Measurements from ENCODE around the gene AK9. TPM values are rescaled to one million over a fixed set of nuclear protein-coding genes. Genes with fewer than 3 reads are reported as not detected.
"Not testable (repeated sequence)": the region's sequence is repeated elsewhere in the genome, so short reads cannot be mapped to it uniquely, and the experiment has no call there.

AK9 gene
- total RNA-seq (10 to 100 TPM; 10.8 to 12.5 TPM), polyA plus RNA-seq (10 to 100 TPM in 1 of 2 donors, 1 to 10 TPM in 1; 2.7 to 10.8 TPM)
- long read RNA-seq, donor 1, partial matches to known transcripts = 8 of 14 reads
- long read RNA-seq, donor 1, other reads (novel, unspliced or antisense) = 6 of 14 reads
- long read RNA-seq, donor 2, partial matches to known transcripts = 0 of 4 reads
- long read RNA-seq, donor 2, other reads (novel, unspliced or antisense) = 4 of 4 reads

GRCh38 chr6:109690737-109691621 is at the start of gene AK9, which contains the start of gene FIG4:
Gene AK9, minus strand, starts transcription at chr6:109691202. Its CDS starts 15,457 bp downstream, at chr6:109675745.
Gene FIG4, plus strand, starts transcription at chr6:109691296. Its CDS starts 140 bp downstream, at chr6:109691436.
- Histone ChIP-seq H3K4me1 (ENCODE audit: control insufficient read depth in 1 of 2, insufficient read depth in 2 of 2, low read length in 2 of 2) (peaks cover 0 to 2% of the 10 kb centered on the region in 2 donors), H3K36me3 (ENCODE audit: control insufficient read depth in 1 of 2, insufficient read depth in 2 of 2, low read length in 1 of 2) (no peaks in the 10 kb centered on the region), H3K27me3 (ENCODE audit: control insufficient read depth in 1 of 2, insufficient read depth in 2 of 2, low read length in 1 of 2) (no peaks in the 10 kb centered on the region), H3K4me3 (ENCODE audit: low read length in 2 of 2) (peak within 1 kb of the TSS; percentile 91 to 92), H3K9me3 (ENCODE audit: control insufficient read depth, low read length) (no peaks in the 10 kb centered on the region), H3K27ac (ENCODE audit: low read depth in 1 of 2, low read length in 2 of 2) (peak within 1 kb of the TSS; percentile 61 to 88)
- intact Hi-C loops (cut with DNase I) = loop anchor here (10.0 kb wide), 2 partner anchors 166 to 494 kb away; partner anchors contain the start of gene CDC40 (in 1 of the 2)
- peak; percentile 99 for ATAC-seq (ENCODE audit: low FRiP score)
- WGBS, 2 donors = 0% methylated on average over 45 to 47 of the region's 47 CpGs
- peak; percentile 97 for DNase-seq

DNA sequence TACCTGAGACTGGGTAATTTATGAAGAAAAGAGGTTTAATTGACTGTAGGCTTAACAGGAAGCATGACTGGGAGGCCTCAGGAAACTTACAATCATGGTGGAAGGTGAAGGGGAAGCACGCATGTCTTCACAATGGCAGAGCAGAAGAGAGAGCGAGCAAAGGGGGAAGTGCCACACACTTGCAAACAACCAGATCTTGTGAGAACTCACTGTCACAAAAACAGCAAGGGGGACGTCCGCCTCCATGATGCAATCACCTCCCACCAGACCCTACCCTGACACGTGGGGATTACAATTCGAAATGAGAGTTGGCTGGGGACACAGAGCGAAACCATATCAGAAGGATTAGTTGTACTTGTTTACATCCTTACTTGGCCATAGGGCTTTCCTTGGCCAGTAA is 49.8 kb upstream of the AK9 start:
- Histone ChIP-seq H3K27me3 (ENCODE audit: control insufficient read depth in 1 of 2, insufficient read depth in 2 of 2, low read length in 1 of 2) (no peaks in the 10 kb centered on the region), H3K27ac (ENCODE audit: low read depth in 1 of 2, low read length in 2 of 2) (no peak overlapping the region), H3K9me3 (ENCODE audit: control insufficient read depth, low read length) (no peaks in the 10 kb centered on the region), H3K4me3 (ENCODE audit: low read length in 2 of 2) (no peak overlapping the region), H3K4me1 (ENCODE audit: control insufficient read depth in 1 of 2, insufficient read depth in 2 of 2, low read length in 2 of 2) (no peaks in the 10 kb centered on the region), H3K36me3 (ENCODE audit: control insufficient read depth in 1 of 2, insufficient read depth in 2 of 2, low read length in 1 of 2) (peaks cover 9 to 11% of the 10 kb centered on the region in 2 donors)
- WGBS, 2 donors = 80 to 100% methylated on average over 6 to 7 of the region's 7 CpGs
- ATAC-seq (ENCODE audit: low FRiP score) = no peak
- no peak for DNase-seq
- intact Hi-C loops (cut with DNase I) = no loop called here

DNA sequence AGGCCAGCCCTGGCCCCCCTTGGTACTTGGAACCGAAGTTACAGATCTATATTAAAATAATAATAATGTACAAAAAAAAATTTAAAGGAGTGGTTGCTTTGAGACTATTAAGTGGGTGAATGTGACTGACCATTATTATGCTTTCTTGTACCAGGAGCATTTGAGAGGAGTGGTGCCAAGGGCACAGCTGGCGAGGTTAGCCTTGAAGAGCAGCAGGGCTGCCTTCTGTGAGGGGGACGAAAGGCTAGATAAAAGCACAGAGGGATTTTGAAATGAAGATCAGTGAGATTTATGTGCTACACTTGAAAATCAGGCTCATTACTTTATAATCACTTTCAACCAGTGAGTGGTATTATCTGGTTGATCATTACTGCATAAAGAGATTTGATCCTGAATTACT is 48.7 kb upstream of the AK9 start:
- Histone ChIP-seq H3K4me3 (ENCODE audit: low read length in 2 of 2) (no peak overlapping the region), H3K27ac (ENCODE audit: low read depth in 1 of 2, low read length in 2 of 2) (no peak overlapping the region), H3K27me3 (ENCODE audit: control insufficient read depth in 1 of 2, insufficient read depth in 2 of 2, low read length in 1 of 2) (no peaks in the 10 kb centered on the region), H3K4me1 (ENCODE audit: control insufficient read depth in 1 of 2, insufficient read depth in 2 of 2, low read length in 2 of 2) (no peaks in the 10 kb centered on the region), H3K9me3 (ENCODE audit: control insufficient read depth, low read length) (no peaks in the 10 kb centered on the region), H3K36me3 (ENCODE audit: control insufficient read depth in 1 of 2, insufficient read depth in 2 of 2, low read length in 1 of 2) (peaks cover 9 to 12% of the 10 kb centered on the region in 2 donors)
- intact Hi-C loops (cut with DNase I) = no loop called here
- DNase-seq (no peak), ATAC-seq (ENCODE audit: low FRiP score) (no peak)
- 85 to 89% methylated on average over 3 of the region's 3 CpGs for WGBS, 2 donors

DNA sequence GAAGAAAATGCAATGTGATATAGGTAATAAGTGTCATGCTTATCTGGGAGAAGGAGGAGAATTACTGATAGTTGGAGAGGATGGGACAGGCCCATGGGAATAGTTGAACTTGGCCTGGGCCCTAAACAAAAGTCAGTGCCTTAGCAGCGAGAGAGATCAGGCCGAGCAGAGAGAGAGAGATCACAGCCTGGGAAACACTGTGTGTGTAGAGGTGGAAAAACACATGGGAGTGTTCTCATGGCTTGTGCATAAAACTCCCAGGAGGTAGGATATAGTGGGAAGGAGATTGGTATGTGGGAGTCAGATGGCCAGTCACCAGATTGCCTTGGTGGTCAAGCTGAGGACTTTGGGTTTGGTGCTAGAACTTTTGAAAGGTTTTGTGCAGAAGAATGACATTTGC is 47.7 kb upstream of the AK9 start:
- ATAC-seq (ENCODE audit: low FRiP score) = no peak
- Histone ChIP-seq H3K9me3 (ENCODE audit: control insufficient read depth, low read length) (no peaks in the 10 kb centered on the region), H3K4me3 (ENCODE audit: low read length in 2 of 2) (no peak overlapping the region), H3K27ac (ENCODE audit: low read depth in 1 of 2, low read length in 2 of 2) (no peak overlapping the region), H3K36me3 (ENCODE audit: control insufficient read depth in 1 of 2, insufficient read depth in 2 of 2, low read length in 1 of 2) (peaks cover 5 to 10% of the 10 kb centered on the region in 2 donors), H3K4me1 (ENCODE audit: control insufficient read depth in 1 of 2, insufficient read depth in 2 of 2, low read length in 2 of 2) (no peaks in the 10 kb centered on the region), H3K27me3 (ENCODE audit: control insufficient read depth in 1 of 2, insufficient read depth in 2 of 2, low read length in 1 of 2) (no peaks in the 10 kb centered on the region)
- DNase-seq = no peak
- intact Hi-C loops (cut with DNase I) = no loop called here
- WGBS, 2 donors = 85 to 88% methylated on average over 2 of the region's 2 CpGs

DNA sequence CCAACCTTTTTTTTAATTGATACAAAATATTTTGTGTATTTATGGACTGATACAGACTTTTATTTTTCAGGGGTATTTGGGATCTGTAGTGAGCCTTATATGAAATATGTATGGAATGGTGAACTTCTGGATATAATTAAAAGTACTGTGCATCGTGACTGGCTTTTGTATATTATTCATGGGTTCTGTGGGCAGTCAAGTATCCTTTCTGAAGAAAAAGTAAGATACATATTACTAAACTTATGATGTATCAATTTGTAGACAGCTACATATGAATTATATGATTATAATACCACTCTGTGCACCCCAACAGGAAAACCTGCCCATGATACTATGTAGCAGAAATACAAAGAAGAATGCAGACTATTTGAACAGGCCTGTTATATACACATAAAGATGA is 47.3 kb upstream of the AK9 start:
- H3K27ac ChIP-seq (ENCODE audit: low read depth in 1 of 2, low read length in 2 of 2) = no peak overlapping the region
- no peaks in the 10 kb centered on the region for H3K4me1 ChIP-seq (ENCODE audit: control insufficient read depth in 1 of 2, insufficient read depth in 2 of 2, low read length in 2 of 2)
- no peak overlapping the region for H3K4me3 ChIP-seq (ENCODE audit: low read length in 2 of 2)
- ATAC-seq (ENCODE audit: low FRiP score) (no peak), DNase-seq (no peak)
- intact Hi-C loops (cut with DNase I) = no loop called here
- H3K36me3 ChIP-seq (ENCODE audit: control insufficient read depth in 1 of 2, insufficient read depth in 2 of 2, low read length in 1 of 2) = peaks cover 5 to 8% of the 10 kb centered on the region in 2 donors
- no peaks in the 10 kb centered on the region for H3K27me3 ChIP-seq (ENCODE audit: control insufficient read depth in 1 of 2, insufficient read depth in 2 of 2, low read length in 1 of 2)
- no peaks in the 10 kb centered on the region for H3K9me3 ChIP-seq (ENCODE audit: control insufficient read depth, low read length)
- 85 to 89% methylated on average over 1 of the region's 1 CpG for WGBS, 2 donors

- WGBS, 2 donors = 81 to 94% methylated on average over 1 of the region's 1 CpG
- Histone ChIP-seq H3K27me3 (ENCODE audit: control insufficient read depth in 1 of 2, insufficient read depth in 2 of 2, low read length in 1 of 2) (no peaks in the 10 kb centered on the region), H3K27ac (ENCODE audit: low read depth in 1 of 2, low read length in 2 of 2) (no peak overlapping the region), H3K4me1 (ENCODE audit: control insufficient read depth in 1 of 2, insufficient read depth in 2 of 2, low read length in 2 of 2) (no peaks in the 10 kb centered on the region), H3K4me3 (ENCODE audit: low read length in 2 of 2) (no peak overlapping the region), H3K36me3 (ENCODE audit: control insufficient read depth in 1 of 2, insufficient read depth in 2 of 2, low read length in 1 of 2) (peaks cover 7 to 8% of the 10 kb centered on the region in 2 donors), H3K9me3 (ENCODE audit: control insufficient read depth, low read length) (no peaks in the 10 kb centered on the region)
- no peak for ATAC-seq (ENCODE audit: low FRiP score)
- intact Hi-C loops (cut with DNase I) = no loop called here
- DNase-seq = no peak
Measured at GRCh38 chr6:109736273-109737025, 45.4 kb upstream of the AK9 start.

GRCh38 chr6:109725250-109725649 is 34.2 kb upstream of the AK9 start:
- DNase-seq; H3K36me3 ChIP-seq (ENCODE audit: control insufficient read depth in 1 of 2, insufficient read depth in 2 of 2, low read length in 1 of 2); H3K9me3 ChIP-seq (ENCODE audit: control insufficient read depth, low read length); H3K27me3 ChIP-seq (ENCODE audit: control insufficient read depth in 1 of 2, insufficient read depth in 2 of 2, low read length in 1 of 2); ATAC-seq (ENCODE audit: low FRiP score); H3K4me3 ChIP-seq (ENCODE audit: low read length in 2 of 2); intact Hi-C loops (cut with DNase I); H3K27ac ChIP-seq (ENCODE audit: low read depth in 1 of 2, low read length in 2 of 2): not testable (repeated sequence)
- H3K4me1 ChIP-seq (ENCODE audit: control insufficient read depth in 1 of 2, insufficient read depth in 2 of 2, low read length in 2 of 2) = peaks cover 0 to 11% of the 10 kb centered on the region in 2 donors
- WGBS, 2 donors = 90 to 97% methylated on average over 3 of the region's 3 CpGs

DNA sequence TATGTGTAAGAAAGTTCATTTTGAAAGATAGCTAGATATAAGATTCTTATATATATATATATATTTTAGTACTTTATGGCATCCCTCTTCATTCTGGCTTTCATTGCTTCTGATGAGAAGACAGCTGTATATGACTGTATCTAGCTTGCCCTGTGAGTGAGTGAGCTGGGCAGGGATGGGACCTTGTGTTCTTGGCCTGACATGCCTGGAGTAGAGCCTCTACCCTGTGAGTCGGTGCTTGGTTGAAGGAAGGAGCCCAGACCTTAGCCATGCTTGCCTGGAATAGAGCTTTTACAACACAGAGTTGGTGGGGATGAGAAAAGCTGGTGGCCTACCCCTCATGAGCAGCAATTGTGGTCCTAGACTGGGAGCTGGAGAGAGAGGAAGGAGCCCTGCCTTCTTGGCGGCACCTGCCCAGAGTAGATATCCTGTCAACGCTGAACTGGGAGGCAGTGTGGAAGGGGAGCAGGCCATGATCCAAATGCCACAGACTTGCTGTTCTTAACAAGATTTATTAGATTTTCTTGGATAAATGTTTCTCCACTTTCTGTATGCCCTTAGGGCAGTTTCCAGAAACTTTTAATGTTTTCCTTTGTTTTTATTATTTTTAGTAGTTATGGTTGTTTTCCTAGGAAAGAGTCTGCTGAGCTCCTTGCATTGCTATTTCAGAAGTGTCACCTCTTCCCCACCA is 31.7 kb upstream of the AK9 start:
- H3K27me3 ChIP-seq (ENCODE audit: control insufficient read depth in 1 of 2, insufficient read depth in 2 of 2, low read length in 1 of 2) = no peaks in the 10 kb centered on the region
- H3K36me3 ChIP-seq (ENCODE audit: control insufficient read depth in 1 of 2, insufficient read depth in 2 of 2, low read length in 1 of 2) = no peaks in the 10 kb centered on the region
- peak in 1 of 2 donors; percentile 63 for DNase-seq
- intact Hi-C loops (cut with DNase I) = no loop called here
- H3K4me3 ChIP-seq (ENCODE audit: low read length in 2 of 2) = no peak overlapping the region
- peaks cover 0 to 11% of the 10 kb centered on the region in 2 donors for H3K4me1 ChIP-seq (ENCODE audit: control insufficient read depth in 1 of 2, insufficient read depth in 2 of 2, low read length in 2 of 2)
- H3K9me3 ChIP-seq (ENCODE audit: control insufficient read depth, low read length) = no peaks in the 10 kb centered on the region
- peak overlapping the region; percentile 25 to 68 for H3K27ac ChIP-seq (ENCODE audit: low read depth in 1 of 2, low read length in 2 of 2)
- WGBS, 2 donors = 7 to 8% methylated on average over 3 of the region's 3 CpGs
- ATAC-seq (ENCODE audit: low FRiP score) = peak; percentile 82

Measured in aorta (tissue), 5 donors.